ENCODE measurements around the gene MYO1G.

- TF ChIP-seq CTCF (conservative IDR thresholded peaks at IDR 0.05; ENCODE audit: low read depth, low read length) (no peak), EZH2 (IDR thresholded peaks at IDR 0.05; ENCODE audit: borderline replicate concordance, low read depth, low read length, poor library complexity, severe bottlenecking) (no peak)
Measured at GRCh38 chr7:44937426-44937825, 41.4 kb downstream of the MYO1G start.
